ENCODE results near the gene SNX13. TPM values are rescaled to one million over a fixed set of nuclear protein-coding genes. Genes with fewer than 3 reads are reported as not detected.

SNX13 gene
- total and polyA plus RNA-seq, 2 experiments from 2014 or later = 7.5 to 42.7 TPM

DNA sequence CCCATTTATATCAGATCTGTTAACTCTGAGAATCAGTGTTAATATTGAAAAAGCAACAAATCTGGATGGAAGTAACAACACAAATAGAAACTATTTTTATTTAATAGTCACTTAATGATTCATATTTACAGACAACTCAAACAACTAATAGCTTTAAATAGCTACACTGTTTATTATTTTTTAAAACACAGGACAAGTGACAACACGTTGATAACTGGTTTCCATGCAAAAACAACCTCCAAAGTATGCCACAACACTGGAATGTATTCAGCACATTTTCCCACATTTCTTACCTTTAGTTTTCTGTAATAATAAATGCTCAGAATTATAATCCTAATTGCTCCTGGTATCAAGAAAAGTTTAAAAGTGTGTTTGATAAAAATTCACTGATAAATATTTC is 4.0 kb downstream of the SNX13 start:
- no peak for TF ChIP-seq EZH2 (IDR thresholded peaks at IDR 0.05; ENCODE audit: low read depth, unreplicated experiment)
- TF ChIP-seq, protein P1, sequence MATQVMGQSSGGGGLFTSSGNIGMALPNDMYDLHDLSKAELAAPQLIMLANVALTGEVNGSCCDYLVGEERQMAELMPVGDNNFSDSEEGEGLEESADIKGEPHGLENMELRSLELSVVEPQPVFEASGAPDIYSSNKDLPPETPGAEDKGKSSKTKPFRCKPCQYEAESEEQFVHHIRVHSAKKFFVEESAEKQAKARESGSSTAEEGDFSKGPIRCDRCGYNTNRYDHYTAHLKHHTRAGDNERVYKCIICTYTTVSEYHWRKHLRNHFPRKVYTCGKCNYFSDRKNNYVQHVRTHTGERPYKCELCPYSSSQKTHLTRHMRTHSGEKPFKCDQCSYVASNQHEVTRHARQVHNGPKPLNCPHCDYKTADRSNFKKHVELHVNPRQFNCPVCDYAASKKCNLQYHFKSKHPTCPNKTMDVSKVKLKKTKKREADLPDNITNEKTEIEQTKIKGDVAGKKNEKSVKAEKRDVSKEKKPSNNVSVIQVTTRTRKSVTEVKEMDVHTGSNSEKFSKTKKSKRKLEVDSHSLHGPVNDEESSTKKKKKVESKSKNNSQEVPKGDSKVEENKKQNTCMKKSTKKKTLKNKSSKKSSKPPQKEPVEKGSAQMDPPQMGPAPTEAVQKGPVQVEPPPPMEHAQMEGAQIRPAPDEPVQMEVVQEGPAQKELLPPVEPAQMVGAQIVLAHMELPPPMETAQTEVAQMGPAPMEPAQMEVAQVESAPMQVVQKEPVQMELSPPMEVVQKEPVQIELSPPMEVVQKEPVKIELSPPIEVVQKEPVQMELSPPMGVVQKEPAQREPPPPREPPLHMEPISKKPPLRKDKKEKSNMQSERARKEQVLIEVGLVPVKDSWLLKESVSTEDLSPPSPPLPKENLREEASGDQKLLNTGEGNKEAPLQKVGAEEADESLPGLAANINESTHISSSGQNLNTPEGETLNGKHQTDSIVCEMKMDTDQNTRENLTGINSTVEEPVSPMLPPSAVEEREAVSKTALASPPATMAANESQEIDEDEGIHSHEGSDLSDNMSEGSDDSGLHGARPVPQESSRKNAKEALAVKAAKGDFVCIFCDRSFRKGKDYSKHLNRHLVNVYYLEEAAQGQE (IDR thresholded peaks at IDR 0.05; ENCODE audit: unreplicated experiment) = no peak
- no peak for TF ChIP-seq ZNF114 (CRISPR knock-in tag; IDR thresholded peaks at IDR 0.05)
- TF ChIP-seq, protein P2, sequence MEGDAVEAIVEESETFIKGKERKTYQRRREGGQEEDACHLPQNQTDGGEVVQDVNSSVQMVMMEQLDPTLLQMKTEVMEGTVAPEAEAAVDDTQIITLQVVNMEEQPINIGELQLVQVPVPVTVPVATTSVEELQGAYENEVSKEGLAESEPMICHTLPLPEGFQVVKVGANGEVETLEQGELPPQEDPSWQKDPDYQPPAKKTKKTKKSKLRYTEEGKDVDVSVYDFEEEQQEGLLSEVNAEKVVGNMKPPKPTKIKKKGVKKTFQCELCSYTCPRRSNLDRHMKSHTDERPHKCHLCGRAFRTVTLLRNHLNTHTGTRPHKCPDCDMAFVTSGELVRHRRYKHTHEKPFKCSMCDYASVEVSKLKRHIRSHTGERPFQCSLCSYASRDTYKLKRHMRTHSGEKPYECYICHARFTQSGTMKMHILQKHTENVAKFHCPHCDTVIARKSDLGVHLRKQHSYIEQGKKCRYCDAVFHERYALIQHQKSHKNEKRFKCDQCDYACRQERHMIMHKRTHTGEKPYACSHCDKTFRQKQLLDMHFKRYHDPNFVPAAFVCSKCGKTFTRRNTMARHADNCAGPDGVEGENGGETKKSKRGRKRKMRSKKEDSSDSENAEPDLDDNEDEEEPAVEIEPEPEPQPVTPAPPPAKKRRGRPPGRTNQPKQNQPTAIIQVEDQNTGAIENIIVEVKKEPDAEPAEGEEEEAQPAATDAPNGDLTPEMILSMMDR (conservative IDR thresholded peaks at IDR 0.05; ENCODE audit: low read depth in 2 of 2) = no peak
- no peak for TF ChIP-seq JUNB (IDR thresholded peaks at IDR 0.05; ENCODE audit: unreplicated experiment)
- no peak for TF ChIP-seq NANOG (IDR thresholded peaks at IDR 0.05; ENCODE audit: borderline replicate concordance)
- TF ChIP-seq ETS1 (IDR thresholded peaks at IDR 0.05) = no peak
- no peak for TF ChIP-seq EZH2phosphoT487 (IDR thresholded peaks at IDR 0.05; ENCODE audit: unreplicated experiment)
- TF ChIP-seq POLR2AphosphoS5 (IDR thresholded peaks at IDR 0.05; ENCODE audit: low read depth) = no peak
- TF ChIP-seq, protein P3, sequence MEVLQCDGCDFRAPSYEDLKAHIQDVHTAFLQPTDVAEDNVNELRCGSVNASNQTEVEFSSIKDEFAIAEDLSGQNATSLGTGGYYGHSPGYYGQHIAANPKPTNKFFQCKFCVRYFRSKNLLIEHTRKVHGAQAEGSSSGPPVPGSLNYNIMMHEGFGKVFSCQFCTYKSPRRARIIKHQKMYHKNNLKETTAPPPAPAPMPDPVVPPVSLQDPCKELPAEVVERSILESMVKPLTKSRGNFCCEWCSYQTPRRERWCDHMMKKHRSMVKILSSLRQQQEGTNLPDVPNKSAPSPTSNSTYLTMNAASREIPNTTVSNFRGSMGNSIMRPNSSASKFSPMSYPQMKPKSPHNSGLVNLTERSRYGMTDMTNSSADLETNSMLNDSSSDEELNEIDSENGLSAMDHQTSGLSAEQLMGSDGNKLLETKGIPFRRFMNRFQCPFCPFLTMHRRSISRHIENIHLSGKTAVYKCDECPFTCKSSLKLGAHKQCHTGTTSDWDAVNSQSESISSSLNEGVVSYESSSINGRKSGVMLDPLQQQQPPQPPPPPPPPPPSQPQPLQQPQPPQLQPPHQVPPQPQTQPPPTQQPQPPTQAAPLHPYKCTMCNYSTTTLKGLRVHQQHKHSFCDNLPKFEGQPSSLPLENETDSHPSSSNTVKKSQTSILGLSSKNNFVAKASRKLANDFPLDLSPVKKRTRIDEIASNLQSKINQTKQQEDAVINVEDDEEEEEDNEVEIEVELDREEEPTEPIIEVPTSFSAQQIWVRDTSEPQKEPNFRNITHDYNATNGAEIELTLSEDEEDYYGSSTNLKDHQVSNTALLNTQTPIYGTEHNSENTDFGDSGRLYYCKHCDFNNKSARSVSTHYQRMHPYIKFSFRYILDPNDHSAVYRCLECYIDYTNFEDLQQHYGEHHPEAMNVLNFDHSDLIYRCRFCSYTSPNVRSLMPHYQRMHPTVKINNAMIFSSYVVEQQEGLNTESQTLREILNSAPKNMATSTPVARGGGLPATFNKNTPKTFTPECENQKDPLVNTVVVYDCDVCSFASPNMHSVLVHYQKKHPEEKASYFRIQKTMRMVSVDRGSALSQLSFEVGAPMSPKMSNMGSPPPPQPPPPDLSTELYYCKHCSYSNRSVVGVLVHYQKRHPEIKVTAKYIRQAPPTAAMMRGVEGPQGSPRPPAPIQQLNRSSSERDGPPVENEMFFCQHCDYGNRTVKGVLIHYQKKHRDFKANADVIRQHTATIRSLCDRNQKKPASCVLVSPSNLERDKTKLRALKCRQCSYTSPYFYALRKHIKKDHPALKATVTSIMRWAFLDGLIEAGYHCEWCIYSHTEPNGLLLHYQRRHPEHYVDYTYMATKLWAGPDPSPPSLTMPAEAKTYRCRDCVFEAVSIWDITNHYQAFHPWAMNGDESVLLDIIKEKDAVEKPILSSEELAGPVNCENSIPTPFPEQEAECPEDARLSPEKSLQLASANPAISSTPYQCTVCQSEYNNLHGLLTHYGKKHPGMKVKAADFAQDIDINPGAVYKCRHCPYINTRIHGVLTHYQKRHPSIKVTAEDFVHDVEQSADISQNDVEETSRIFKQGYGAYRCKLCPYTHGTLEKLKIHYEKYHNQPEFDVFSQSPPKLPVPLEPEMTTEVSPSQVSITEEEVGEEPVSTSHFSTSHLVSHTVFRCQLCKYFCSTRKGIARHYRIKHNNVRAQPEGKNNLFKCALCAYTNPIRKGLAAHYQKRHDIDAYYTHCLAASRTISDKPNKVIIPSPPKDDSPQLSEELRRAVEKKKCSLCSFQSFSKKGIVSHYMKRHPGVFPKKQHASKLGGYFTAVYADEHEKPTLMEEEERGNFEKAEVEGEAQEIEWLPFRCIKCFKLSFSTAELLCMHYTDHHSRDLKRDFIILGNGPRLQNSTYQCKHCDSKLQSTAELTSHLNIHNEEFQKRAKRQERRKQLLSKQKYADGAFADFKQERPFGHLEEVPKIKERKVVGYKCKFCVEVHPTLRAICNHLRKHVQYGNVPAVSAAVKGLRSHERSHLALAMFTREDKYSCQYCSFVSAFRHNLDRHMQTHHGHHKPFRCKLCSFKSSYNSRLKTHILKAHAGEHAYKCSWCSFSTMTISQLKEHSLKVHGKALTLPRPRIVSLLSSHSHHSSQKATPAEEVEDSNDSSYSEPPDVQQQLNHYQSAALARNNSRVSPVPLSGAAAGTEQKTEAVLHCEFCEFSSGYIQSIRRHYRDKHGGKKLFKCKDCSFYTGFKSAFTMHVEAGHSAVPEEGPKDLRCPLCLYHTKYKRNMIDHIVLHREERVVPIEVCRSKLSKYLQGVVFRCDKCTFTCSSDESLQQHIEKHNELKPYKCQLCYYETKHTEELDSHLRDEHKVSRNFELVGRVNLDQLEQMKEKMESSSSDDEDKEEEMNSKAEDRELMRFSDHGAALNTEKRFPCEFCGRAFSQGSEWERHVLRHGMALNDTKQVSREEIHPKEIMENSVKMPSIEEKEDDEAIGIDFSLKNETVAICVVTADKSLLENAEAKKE (CRISPR knock-in tag; IDR thresholded peaks at IDR 0.05) = no peak
- no peak for TF ChIP-seq STAT1 (IDR thresholded peaks at IDR 0.05; ENCODE audit: unreplicated experiment)
- TF ChIP-seq ZNF331 (CRISPR knock-in tag; IDR thresholded peaks at IDR 0.05; ENCODE audit: low read depth) = no peak
- no peak for TF ChIP-seq CREB1 (CRISPR knock-in tag; IDR thresholded peaks at IDR 0.05; ENCODE audit: low read depth)
- H4K20me1 ChIP-seq (replicated peaks; ENCODE audit: insufficient read depth) = no peaks in the 10 kb centered on the region
- DNase-seq (ENCODE audit: low spot score) = no peak
- peaks cover 2% of the 10 kb centered on the region for H3K27me3 Mint-ChIP-seq (ENCODE audit: insufficient read depth, low read depth, poor library complexity)
- peaks cover 86% of the 10 kb centered on the region for H3K79me2 ChIP-seq (replicated peaks; ENCODE audit: insufficient read depth)
- H3F3A ChIP-seq (replicated peaks; ENCODE audit: low read depth) = no peaks in the 10 kb centered on the region
- no peak overlapping the region for H3K4me2 ChIP-seq
- H3K27ac Mint-ChIP-seq = no peak overlapping the region; the same call in 1 of the 2 replicates
- peaks cover 16% of the 10 kb centered on the region; the same call in 1 of the 2 replicates for H3K4me1 ChIP-seq (ENCODE audit: insufficient read depth)
- H2AFZ ChIP-seq = no peak overlapping the region
- H3K36me3 Mint-ChIP-seq (ENCODE audit: low read depth) = peaks cover 4% of the 10 kb centered on the region; the same call in 1 of the 3 replicates
- no peak overlapping the region for H3K27ac ChIP-seq (ENCODE audit: low read depth)
- H3K9me3 Mint-ChIP-seq = no peaks in the 10 kb centered on the region
- H3K4me3 Mint-ChIP-seq = no peak overlapping the region
- H3K9me2 ChIP-seq (ENCODE audit: insufficient read depth) = no peaks in the 10 kb centered on the region
- no peak overlapping the region for H3K4me3 ChIP-seq
- H3K36me3 ChIP-seq (ENCODE audit: insufficient read depth) = no peaks in the 10 kb centered on the region
- ATAC-seq = no peak
- peaks cover 49% of the 10 kb centered on the region for H3K4me1 Mint-ChIP-seq
- no peaks in the 10 kb centered on the region for H3K27me3 ChIP-seq (ENCODE audit: insufficient read depth)

Measured in GM23338 (cell line).